Naive B cell (primary cell): ENCODE measurements around the gene DUOX1. TPM values are rescaled to one million over a fixed set of nuclear protein-coding genes. Genes with fewer than 3 reads are reported as not detected.
A peak's percentile ranks its signal among the peaks of the same experiment; 100 is the strongest.

ENCODE experiments used
- ATAC-seq, 2 donors: fragments of 150-1000 bp; cut with Tn5 transposase; 2 replicates each; pipeline ENCODE4 v1.10.0; 2021; ENCODE audit warnings: low read depth in 2 of 2, mild to moderate bottlenecking in 2 of 2, moderate library complexity in 2 of 2
- DNase-seq: peaks from one replicate; pipeline ENCODE4 v3.0.0; 2022
- H3K27ac Mint-ChIP-seq, 6 donors: one replicate each; pipeline ENCODE4 v1.8.0; 2020 to 2022; ENCODE audit warnings: mild to moderate bottlenecking in 6 of 6, mixed read lengths in 6 of 6, moderate library complexity in 5 of 6, inconsistent platforms in 2 of 6
- H3K27me3 Mint-ChIP-seq, 3 donors: one replicate each; pipeline ENCODE4 v1.8.0; 2021 to 2022; ENCODE audit warnings: mixed read lengths in 3 of 3, mild to moderate bottlenecking in 1 of 3
- H3K36me3 Mint-ChIP-seq, 2 donors: one replicate each; pipeline ENCODE4 v1.8.0; 2020 to 2022; ENCODE audit warnings: mixed read lengths in 2 of 2, inconsistent platforms in 1 of 2, mild to moderate bottlenecking in 1 of 2
- H3K4me1 Mint-ChIP-seq, 3 donors: one replicate each; pipeline ENCODE4 v1.8.0; 2020 to 2022; ENCODE audit warnings: mixed read lengths in 3 of 3, inconsistent platforms in 1 of 3, mild to moderate bottlenecking in 1 of 3, moderate library complexity in 1 of 3
- H3K4me3 Mint-ChIP-seq, 8 donors: one replicate each; pipeline ENCODE4 v1.8.0; 2020 to 2022; ENCODE audit warnings: mild to moderate bottlenecking in 8 of 8, mixed read lengths in 8 of 8, moderate library complexity in 8 of 8, inconsistent platforms in 2 of 8
- H3K9me3 Mint-ChIP-seq, 7 donors: one replicate each; pipeline ENCODE4 v1.8.0; 2020 to 2022; ENCODE audit warnings: mixed read lengths in 7 of 7, mild to moderate bottlenecking in 5 of 7, inconsistent platforms in 2 of 7, moderate library complexity in 1 of 7
- polyA plus RNA-seq, 6 donors: library from polyadenylated mRNA; unstranded; fragments of 300-500 nt; fragmentation: Illumina TruSeq; gene quantifications; one replicate each; pipeline ENCODE4 v1.2.3, GENCODE V29; 2021; ENCODE audit warnings: low read depth in 6 of 6

DUOX1 gene
- polyA plus RNA-seq, 6 donors from 2014 or later = 0.29 to 4.2 (median 1.3) TPM

DNA sequence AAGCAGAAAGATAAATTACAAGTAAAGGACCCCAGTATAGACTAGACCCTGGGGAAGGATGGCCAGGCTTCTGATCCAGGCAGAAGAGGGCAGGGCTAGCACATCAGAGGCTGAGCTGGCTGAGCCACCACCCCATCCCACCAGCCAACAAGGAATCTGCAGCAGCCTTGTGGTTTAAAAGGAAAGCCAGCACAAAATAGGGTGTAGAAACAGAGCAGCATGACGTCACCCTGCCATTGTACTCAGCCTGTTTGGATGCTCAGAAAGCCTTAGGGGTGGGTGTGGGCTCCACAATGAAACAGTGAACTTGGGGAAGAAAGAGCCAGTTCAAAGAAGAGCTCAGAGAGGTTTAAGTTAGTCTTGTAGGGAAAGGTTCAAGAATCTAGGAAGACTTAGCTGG lies 28.2 kb downstream of the DUOX1 start:
- no peaks in the 10 kb centered on the region for H3K36me3 Mint-ChIP-seq
- no peak overlapping the region for H3K4me3 Mint-ChIP-seq
- peaks cover 5 to 19% (median 13%) of the 10 kb centered on the region in 3 donors for H3K4me1 Mint-ChIP-seq
- H3K9me3 Mint-ChIP-seq = no peaks in the 10 kb centered on the region
- ATAC-seq (no peak), DNase-seq (no peak)
- peak overlapping the region in 1 of 6 donors; percentile 8 for H3K27ac Mint-ChIP-seq
- H3K27me3 Mint-ChIP-seq = no peaks in the 10 kb centered on the region

GRCh38 chr15:45161666-45162065 lies 31.9 kb downstream of the DUOX1 start:
- DNase-seq (no peak), ATAC-seq (no peak)
- H3K9me3 Mint-ChIP-seq = no peaks in the 10 kb centered on the region
- H3K27me3 Mint-ChIP-seq = no peaks in the 10 kb centered on the region
- H3K27ac Mint-ChIP-seq = no peak overlapping the region
- H3K36me3 Mint-ChIP-seq = no peaks in the 10 kb centered on the region
- H3K4me1 Mint-ChIP-seq = peaks cover 27 to 40% (median 29%) of the 10 kb centered on the region in 3 donors
- no peak overlapping the region for H3K4me3 Mint-ChIP-seq

GRCh38 chr15:45162771-45163507 lies 33.1 kb downstream of the DUOX1 start:
- H3K27ac Mint-ChIP-seq = peak overlapping the region in 3 of 6 donors; percentile 41 to 89 (median 83)

DNA sequence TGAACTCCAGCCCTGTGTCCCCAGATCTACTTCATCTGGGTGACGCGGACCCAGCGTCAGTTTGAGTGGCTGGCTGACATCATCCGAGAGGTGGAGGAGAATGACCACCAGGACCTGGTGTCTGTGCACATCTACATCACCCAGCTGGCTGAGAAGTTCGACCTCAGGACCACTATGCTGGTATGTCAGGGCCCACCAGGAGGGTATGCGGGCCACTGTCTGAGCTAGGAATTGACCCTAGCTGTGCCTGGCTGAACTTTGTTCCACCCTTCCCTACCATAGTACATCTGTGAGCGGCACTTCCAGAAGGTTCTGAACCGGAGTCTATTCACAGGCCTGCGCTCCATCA lies 33.7 kb downstream of the DUOX1 start:
- H3K36me3 Mint-ChIP-seq = no peaks in the 10 kb centered on the region
- peak overlapping the region in 1 of 6 donors; percentile 62 for H3K27ac Mint-ChIP-seq
- H3K4me1 Mint-ChIP-seq = peaks cover 29 to 49% (median 31%) of the 10 kb centered on the region in 3 donors
- H3K9me3 Mint-ChIP-seq = no peaks in the 10 kb centered on the region
- no peak for ATAC-seq
- peak overlapping the region in 1 of 8 donors; percentile 44 for H3K4me3 Mint-ChIP-seq
- no peaks in the 10 kb centered on the region for H3K27me3 Mint-ChIP-seq
- DNase-seq = no peak

More at GRCh38 chr15:45162771-45163507, 33.1 kb downstream of the DUOX1 start:
- ATAC-seq (peak in 1 of 2 donors; percentile 13), DNase-seq (peak; percentile 56)
- H3K4me3 Mint-ChIP-seq = peak overlapping the region in 2 of 8 donors; percentile 44 to 56
- H3K9me3 Mint-ChIP-seq = no peaks in the 10 kb centered on the region
- H3K27me3 Mint-ChIP-seq = no peaks in the 10 kb centered on the region
- no peaks in the 10 kb centered on the region for H3K36me3 Mint-ChIP-seq
- peaks cover 29 to 45% (median 29%) of the 10 kb centered on the region in 3 donors for H3K4me1 Mint-ChIP-seq

GRCh38 chr15:45164914-45165313 lies 35.1 kb downstream of the DUOX1 start:
- H3K27me3 Mint-ChIP-seq = no peaks in the 10 kb centered on the region
- DNase-seq = no peak
- H3K4me3 Mint-ChIP-seq = peak overlapping the region; percentile 20 to 87 (median 77)
- ATAC-seq = no peak
- no peaks in the 10 kb centered on the region for H3K9me3 Mint-ChIP-seq
- H3K36me3 Mint-ChIP-seq = no peaks in the 10 kb centered on the region
- peaks cover 23 to 52% (median 46%) of the 10 kb centered on the region in 3 donors for H3K4me1 Mint-ChIP-seq
- H3K27ac Mint-ChIP-seq = peak overlapping the region in 5 of 6 donors; percentile 22 to 88 (median 65)

GRCh38 chr15:45165536-45165935 lies 35.7 kb downstream of the DUOX1 start:
- H3K9me3 Mint-ChIP-seq = no peaks in the 10 kb centered on the region
- H3K27me3 Mint-ChIP-seq = no peaks in the 10 kb centered on the region
- no peaks in the 10 kb centered on the region for H3K36me3 Mint-ChIP-seq
- ATAC-seq (no peak), DNase-seq (no peak)
- H3K27ac Mint-ChIP-seq = peak overlapping the region in 5 of 6 donors; percentile 63 to 96 (median 90)
- H3K4me1 Mint-ChIP-seq = peaks cover 18 to 54% (median 48%) of the 10 kb centered on the region in 3 donors
- peak overlapping the region; percentile 71 to 87 (median 80) for H3K4me3 Mint-ChIP-seq

DNA sequence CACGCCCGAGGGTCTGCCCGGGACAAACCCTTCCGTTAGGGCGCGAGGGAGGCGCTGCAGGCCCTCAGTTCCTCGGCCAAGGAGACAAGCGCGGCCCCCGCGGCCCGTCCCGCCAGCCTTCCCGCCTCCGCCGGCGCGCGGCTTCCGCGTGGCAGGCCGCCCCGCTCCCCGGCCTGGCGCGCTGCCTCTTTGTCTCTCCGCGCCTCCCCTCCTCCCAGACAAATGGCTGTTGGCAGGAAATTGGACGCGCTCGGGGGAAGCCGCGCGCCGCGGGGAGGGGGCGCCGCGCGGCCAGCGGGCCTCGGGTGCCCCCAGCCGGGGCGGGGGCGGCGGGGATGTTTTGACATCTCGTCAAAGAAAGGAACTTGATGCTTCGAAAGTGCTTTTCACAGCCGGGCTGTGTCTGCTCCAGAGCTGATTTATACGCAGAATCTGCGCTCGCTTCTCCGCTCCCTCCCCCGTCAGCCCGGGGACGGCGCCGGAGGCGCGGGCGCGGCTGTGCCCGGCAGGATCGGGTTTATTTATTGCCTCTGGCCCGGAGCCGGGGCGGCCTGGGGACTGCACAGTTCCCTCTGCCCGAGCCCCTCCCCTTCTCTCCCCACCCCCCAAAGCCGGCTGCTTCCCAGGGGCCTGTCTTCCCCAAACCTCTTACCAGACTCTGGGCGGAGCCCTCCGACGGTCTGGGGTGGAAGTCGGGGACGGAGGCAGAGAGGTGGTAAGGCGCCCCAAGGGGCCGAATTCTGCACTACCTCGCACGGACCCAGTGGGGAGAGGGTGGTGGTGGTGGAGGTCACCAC lies 37.2 kb downstream of the DUOX1 start:
- H3K4me1 Mint-ChIP-seq = peaks cover 16 to 54% (median 46%) of the 10 kb centered on the region in 3 donors
- H3K36me3 Mint-ChIP-seq = no peaks in the 10 kb centered on the region
- H3K4me3 Mint-ChIP-seq = peak overlapping the region; percentile 71 to 90 (median 79)
- ATAC-seq (peak; percentile 89 to 93), DNase-seq (peak; percentile 84)
- H3K9me3 Mint-ChIP-seq = no peaks in the 10 kb centered on the region
- no peaks in the 10 kb centered on the region for H3K27me3 Mint-ChIP-seq
- peak overlapping the region; percentile 44 to 88 (median 61) for H3K27ac Mint-ChIP-seq

GRCh38 chr15:45167631-45168205 lies 37.9 kb downstream of the DUOX1 start:
- H3K27me3 Mint-ChIP-seq = no peaks in the 10 kb centered on the region
- H3K4me1 Mint-ChIP-seq = peaks cover 16 to 52% (median 44%) of the 10 kb centered on the region in 3 donors
- H3K9me3 Mint-ChIP-seq = no peaks in the 10 kb centered on the region
- peak overlapping the region; percentile 44 to 88 (median 61) for H3K27ac Mint-ChIP-seq
- no peaks in the 10 kb centered on the region for H3K36me3 Mint-ChIP-seq
- no peak for DNase-seq
- peak overlapping the region; percentile 71 to 90 (median 79) for H3K4me3 Mint-ChIP-seq
- ATAC-seq = no peak

- peak overlapping the region in 2 of 6 donors; percentile 73 to 87 for H3K27ac Mint-ChIP-seq
- H3K4me1 Mint-ChIP-seq = peaks cover 10 to 46% (median 40%) of the 10 kb centered on the region in 3 donors
These were observed 38.5 kb downstream of the DUOX1 start for GRCh38 chr15:45168286-45168685.

GRCh38 chr15:45168751-45169551 lies 39.2 kb downstream of the DUOX1 start:
- no peaks in the 10 kb centered on the region for H3K27me3 Mint-ChIP-seq
- no peaks in the 10 kb centered on the region for H3K9me3 Mint-ChIP-seq
- H3K4me3 Mint-ChIP-seq = peak overlapping the region in 2 of 8 donors; percentile 15 to 79
- peak overlapping the region in 4 of 6 donors; percentile 42 to 87 (median 74) for H3K27ac Mint-ChIP-seq
- ATAC-seq = no peak
- DNase-seq = no peak
- no peaks in the 10 kb centered on the region for H3K36me3 Mint-ChIP-seq
- H3K4me1 Mint-ChIP-seq = peaks cover 10 to 40% (median 37%) of the 10 kb centered on the region in 3 donors

More at GRCh38 chr15:45168286-45168685, 38.5 kb downstream of the DUOX1 start:
- Mint-ChIP-seq H3K9me3 (no peaks in the 10 kb centered on the region), H3K4me3 (peak overlapping the region in 3 of 8 donors; percentile 15 to 79 (median 25)), H3K36me3 (no peaks in the 10 kb centered on the region), H3K27me3 (no peaks in the 10 kb centered on the region)
- ATAC-seq (no peak), DNase-seq (no peak)

DNA sequence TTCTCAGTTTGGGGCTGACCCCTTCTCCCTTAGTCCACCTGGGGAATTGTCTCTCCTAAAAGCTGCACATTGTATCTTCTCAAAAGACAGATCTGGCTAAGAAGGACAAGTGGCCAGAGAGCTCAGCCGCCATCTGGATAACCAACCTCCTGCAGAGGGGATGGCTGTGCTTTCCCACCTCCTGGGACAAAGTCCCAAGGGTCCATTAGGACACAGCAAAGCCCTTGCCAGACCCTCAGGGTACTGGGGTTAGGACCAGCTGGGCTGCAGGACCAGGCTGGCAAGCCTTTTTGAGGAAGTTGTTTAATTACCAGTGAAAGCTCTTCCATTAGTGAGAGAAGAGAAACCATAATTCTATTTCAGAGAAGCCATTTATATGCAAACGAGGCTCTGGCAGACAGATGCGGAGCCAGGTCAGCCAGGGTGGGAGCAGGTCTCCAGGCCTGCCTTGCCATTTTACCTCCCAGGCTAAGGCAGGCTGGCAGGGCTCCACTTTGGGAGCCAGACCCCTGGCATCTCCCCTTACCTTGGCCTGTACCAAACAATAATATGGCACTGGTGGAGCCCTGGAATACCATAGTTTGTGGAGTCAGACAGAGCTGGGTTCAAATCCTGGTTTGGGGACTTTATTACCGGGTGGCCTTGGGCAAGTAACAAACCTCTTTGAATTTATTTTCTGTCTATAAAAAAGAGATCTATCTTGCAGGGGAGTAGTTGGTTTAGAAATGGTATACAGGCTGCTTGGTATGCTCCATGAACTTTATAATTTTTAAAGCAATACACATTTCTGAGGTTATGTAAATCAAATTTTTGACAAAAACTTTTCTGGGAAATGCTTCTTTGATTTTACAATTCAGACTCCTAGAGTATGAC lies 40.0 kb downstream of the DUOX1 start:
- Mint-ChIP-seq H3K27ac (peak overlapping the region; percentile 34 to 73 (median 53)), H3K27me3 (no peaks in the 10 kb centered on the region)
- DNase-seq = no peak

DNA sequence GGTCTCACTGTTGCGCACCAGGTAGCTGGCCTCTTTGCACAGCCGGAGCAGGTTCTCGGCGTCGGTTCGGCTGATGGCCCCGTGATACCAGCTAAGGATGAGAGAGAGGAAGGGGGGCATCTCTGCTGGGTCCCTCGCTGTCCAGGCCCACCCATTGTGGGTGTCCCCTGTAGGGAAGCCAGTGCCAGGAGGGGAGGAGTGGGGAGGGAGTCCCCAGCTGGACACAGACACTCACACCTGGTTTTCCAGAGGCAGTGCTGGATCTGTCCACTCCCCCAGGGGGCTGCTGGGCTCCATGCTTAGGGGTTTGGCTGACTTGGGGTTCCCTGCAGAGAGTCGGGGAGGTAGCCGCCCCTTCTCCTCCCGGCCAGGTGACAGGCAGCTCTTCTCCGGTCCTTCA lies 42.1 kb downstream of the DUOX1 start:
- no peak for ATAC-seq
- no peak overlapping the region for H3K4me3 Mint-ChIP-seq
- no peak overlapping the region for H3K27ac Mint-ChIP-seq
- DNase-seq = no peak
- H3K4me1 Mint-ChIP-seq = peaks cover 4 to 23% (median 20%) of the 10 kb centered on the region in 3 donors
- H3K27me3 Mint-ChIP-seq = no peaks in the 10 kb centered on the region
- no peaks in the 10 kb centered on the region for H3K9me3 Mint-ChIP-seq
- no peaks in the 10 kb centered on the region for H3K36me3 Mint-ChIP-seq

More for the DNA sequence above, 40.0 kb downstream of the DUOX1 start:
- Mint-ChIP-seq H3K9me3 (no peaks in the 10 kb centered on the region), H3K4me3 (peak overlapping the region in 2 of 8 donors; percentile 25 to 79), H3K36me3 (no peaks in the 10 kb centered on the region), H3K4me1 (peaks cover 10 to 38% (median 36%) of the 10 kb centered on the region in 3 donors)
- no peak for ATAC-seq
